A673 (cell line): ENCODE results near the gene SPRED2. TPM values are rescaled to one million over a fixed set of nuclear protein-coding genes. Genes with fewer than 3 reads are reported as not detected.

Experiments used
- BruUV-seq: library from RNA; stranded (reverse); fragments of 400-500 nt; replicated peaks from 2 replicates; lab custom pipeline; 2021; lab: Mats Ljungman, UMichigan
- CTCF ChIA-PET: fragments of 300-600 bp; sonication (Branson Sonifier 250); formaldehyde crosslinking; loops from one replicate; lab custom pipeline; 2022; ENCODE audit warnings: antibody characterized with exemption; lab: Charles Lee
- POLR2A ChIA-PET: fragments of 300-600 bp; sonication (Branson Sonifier 250); formaldehyde crosslinking; loops from one replicate; lab custom pipeline; 2022; ENCODE audit warnings: antibody characterized with exemption; ENCODE audit not compliant: low non-redundant PET; lab: Charles Lee
- DNase-seq: peaks from one replicate; pipeline ENCODE4 v3.0.0-alpha.2; 2015; ENCODE audit warnings: low spot score
- H3K27ac ChIP-seq: fragments of 200-600 bp; sonication (generic); 2 replicates; pipeline ENCODE4 v1.5.1; 2016; ENCODE audit warnings: mixed run types, low read depth, mild to moderate bottlenecking, mixed read lengths, antibody characterized with exemption, low read length; ENCODE audit not compliant: poor library complexity, severe bottlenecking
- H3K27me3 ChIP-seq: fragments of 200-600 bp; sonication (generic); replicated peaks from 2 replicates; pipeline ENCODE4 v1.6.1; 2017; ENCODE audit warnings: mixed run types, low read depth, mild to moderate bottlenecking, mixed read lengths, antibody characterized with exemption, low read length; ENCODE audit not compliant: insufficient read depth, poor library complexity
- H3K36me3 ChIP-seq: fragments of 200-600 bp; sonication (generic); 2 replicates; pipeline ENCODE4 v1.6.1; 2016; ENCODE audit warnings: mixed run types, mild to moderate bottlenecking, mixed read lengths, antibody characterized with exemption, low read length; ENCODE audit not compliant: insufficient read depth, poor library complexity, severe bottlenecking
- H3K4me1 ChIP-seq: fragments of 200-600 bp; sonication (generic); 2 replicates; pipeline ENCODE4 v1.6.1; 2017; ENCODE audit warnings: mixed run types, mild to moderate bottlenecking, mixed read lengths, antibody characterized with exemption, low read length; ENCODE audit not compliant: insufficient read depth, poor library complexity, severe bottlenecking
- H3K4me3 ChIP-seq: fragments of 200-600 bp; sonication (generic); 2 replicates; pipeline ENCODE4 v1.5.1; 2016; ENCODE audit warnings: low read depth, mixed run types, mild to moderate bottlenecking, mixed read lengths, low read length; ENCODE audit not compliant: poor library complexity, severe bottlenecking
- H3K9me3 ChIP-seq: fragments of 200-600 bp; sonication (generic); 2 replicates; pipeline ENCODE4 v1.6.1; 2016; ENCODE audit warnings: mixed run types, low read depth, mild to moderate bottlenecking, mixed read lengths, antibody characterized with exemption, low read length; ENCODE audit not compliant: poor library complexity, severe bottlenecking
- EZH2 ChIP-seq: fragments of 200-600 bp; sonication (generic); IDR thresholded peaks from 2 replicates; pipeline ENCODE4 v1.6.1; 2017; ENCODE audit warnings: borderline replicate concordance, low read depth, mild to moderate bottlenecking, mixed read lengths, antibody characterized with exemption, low read length; ENCODE audit not compliant: poor library complexity, severe bottlenecking
- intact Hi-C: fragments of 100-400 bp; cut with micrococcal nuclease; formaldehyde crosslinking; loops from one replicate; pipeline ENCODE4 v1.10.0; 2022; ENCODE audit not compliant: unreplicated experiment
- total RNA-seq: library from RNA; stranded (reverse); gene quantifications from 2 replicates; pipeline ENCODE4 v1.2.3, GENCODE V29; 2021
- TF ChIP-seq, protein P1 (sequence below): fragments of 300-800, 200-600 bp; sonication (generic); conservative IDR thresholded peaks from 2 replicates; pipeline ENCODE4 v1.5.1; 2017; ENCODE audit warnings: low read depth, mild to moderate bottlenecking, antibody characterized with exemption, low read length, moderate library complexity, mixed read lengths

SPRED2 gene
- total RNA-seq, 1 experiment from 2014 or later, result 79.4 TPM

DNA sequence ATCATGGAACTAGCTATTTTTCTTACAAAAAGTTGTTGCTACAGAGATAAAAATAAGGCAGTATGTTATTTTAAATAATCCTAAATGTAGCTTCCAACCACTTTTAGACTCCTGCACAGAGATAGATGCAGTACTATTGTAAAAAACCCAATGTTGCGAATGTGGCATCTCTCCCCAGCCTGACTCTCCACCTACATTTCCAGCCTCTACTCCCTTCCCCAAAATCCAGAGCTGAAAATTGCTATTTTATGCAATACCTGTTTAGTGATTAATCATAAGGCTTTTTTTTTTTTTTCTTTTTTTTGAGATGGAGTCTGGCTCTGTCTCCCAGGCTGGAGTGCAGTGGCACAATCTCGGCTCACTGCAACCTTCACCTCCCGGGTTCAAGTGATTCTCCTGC, 39.4 kb downstream of the SPRED2 start:
- CTCF ChIA-PET, result interaction anchor here (0.7 kb wide), 1 partner anchor 61 kb away, joined by 3 read pairs; no protein-coding TSS in a partner anchor
- Histone ChIP-seq H3K9me3 (no peaks in the 10 kb centered on the region), H3K4me1 (peaks cover 39% of the 10 kb centered on the region), H3K27me3 (no peaks in the 10 kb centered on the region), H3K27ac (no peak overlapping the region), H3K36me3 (no peaks in the 10 kb centered on the region), H3K4me3 (no peak overlapping the region)
- intact Hi-C loops, result no loop called here
- no TSS peak for BruUV-seq
- POLR2A ChIA-PET, result interaction anchor here (0.6 to 0.7 kb wide), 2 partner anchors 10 to 15 kb away, joined by 3 read pairs; no protein-coding TSS in a partner anchor
- no peak for DNase-seq
- no peak for TF ChIP-seq EZH2
- TF ChIP-seq, protein P1, sequence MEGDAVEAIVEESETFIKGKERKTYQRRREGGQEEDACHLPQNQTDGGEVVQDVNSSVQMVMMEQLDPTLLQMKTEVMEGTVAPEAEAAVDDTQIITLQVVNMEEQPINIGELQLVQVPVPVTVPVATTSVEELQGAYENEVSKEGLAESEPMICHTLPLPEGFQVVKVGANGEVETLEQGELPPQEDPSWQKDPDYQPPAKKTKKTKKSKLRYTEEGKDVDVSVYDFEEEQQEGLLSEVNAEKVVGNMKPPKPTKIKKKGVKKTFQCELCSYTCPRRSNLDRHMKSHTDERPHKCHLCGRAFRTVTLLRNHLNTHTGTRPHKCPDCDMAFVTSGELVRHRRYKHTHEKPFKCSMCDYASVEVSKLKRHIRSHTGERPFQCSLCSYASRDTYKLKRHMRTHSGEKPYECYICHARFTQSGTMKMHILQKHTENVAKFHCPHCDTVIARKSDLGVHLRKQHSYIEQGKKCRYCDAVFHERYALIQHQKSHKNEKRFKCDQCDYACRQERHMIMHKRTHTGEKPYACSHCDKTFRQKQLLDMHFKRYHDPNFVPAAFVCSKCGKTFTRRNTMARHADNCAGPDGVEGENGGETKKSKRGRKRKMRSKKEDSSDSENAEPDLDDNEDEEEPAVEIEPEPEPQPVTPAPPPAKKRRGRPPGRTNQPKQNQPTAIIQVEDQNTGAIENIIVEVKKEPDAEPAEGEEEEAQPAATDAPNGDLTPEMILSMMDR, result no peak

DNA sequence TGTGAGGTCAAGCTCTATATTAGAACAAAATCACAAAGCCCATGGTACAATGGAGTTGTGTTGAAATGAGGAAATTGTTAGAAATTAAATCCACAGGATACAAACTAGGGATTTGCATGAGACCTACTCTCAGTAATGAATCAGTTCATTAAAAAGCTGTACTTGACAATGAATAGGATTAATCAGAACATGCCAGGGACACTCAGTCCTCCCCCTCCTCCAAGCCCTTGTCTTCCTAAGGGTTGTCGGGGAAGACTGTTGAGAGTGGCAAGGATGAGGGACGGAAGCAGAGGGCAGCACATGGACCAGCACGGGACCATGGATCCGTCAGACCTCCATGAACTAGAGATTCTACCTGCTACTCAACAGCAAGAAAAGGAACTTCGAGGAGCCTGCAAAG, 39.8 kb downstream of the SPRED2 start:
- BruUV-seq, result no TSS peak
- intact Hi-C loops, result no loop called here
- Histone ChIP-seq H3K4me1 (peaks cover 41% of the 10 kb centered on the region), H3K9me3 (no peaks in the 10 kb centered on the region), H3K4me3 (no peak overlapping the region), H3K27me3 (no peaks in the 10 kb centered on the region), H3K36me3 (no peaks in the 10 kb centered on the region), H3K27ac (no peak overlapping the region)
- DNase-seq, result peak; percentile 71
- ChIA-PET CTCF (interaction anchor here (0.7 kb wide), 1 partner anchor 61 kb away, joined by 3 read pairs; no protein-coding TSS in a partner anchor), POLR2A (interaction anchor here (0.6 to 0.7 kb wide), 2 partner anchors 10 to 15 kb away, joined by 3 read pairs; no protein-coding TSS in a partner anchor)
- TF ChIP-seq, protein P1, result no peak
- TF ChIP-seq EZH2, result no peak

DNA sequence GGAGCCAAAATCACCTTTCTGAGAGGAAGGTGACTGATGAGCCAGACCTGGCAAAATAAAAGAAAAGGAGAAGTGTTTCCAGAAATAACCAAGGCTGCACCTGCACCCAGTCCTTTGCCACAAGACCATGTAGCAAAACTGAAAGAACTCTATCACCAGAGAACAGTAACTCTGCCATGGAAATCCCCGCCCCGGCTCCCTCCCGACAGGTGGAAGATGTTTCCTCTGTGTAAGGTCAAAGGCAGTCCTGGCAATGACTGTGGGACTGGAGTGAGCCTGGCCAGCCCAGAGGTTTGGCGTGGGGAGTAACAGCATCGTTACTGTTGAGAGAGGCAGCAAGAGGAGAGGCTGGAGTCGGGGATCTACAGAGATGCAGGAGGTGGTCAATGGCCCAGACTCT, 42.3 kb downstream of the SPRED2 start:
- TF ChIP-seq, protein P1, result no peak
- TF ChIP-seq EZH2, result no peak
- intact Hi-C loops, result no loop called here
- H3K27ac ChIP-seq, result no peak overlapping the region
- H3K9me3 ChIP-seq, result no peaks in the 10 kb centered on the region
- ChIA-PET CTCF (no interaction called here), POLR2A (interaction anchor here (0.7 kb wide), 1 partner anchor 27 kb away, joined by 25 read pairs; no protein-coding TSS in a partner anchor)
- no TSS peak for BruUV-seq
- no peak for DNase-seq
- H3K27me3 ChIP-seq, result no peaks in the 10 kb centered on the region
- H3K4me3 ChIP-seq, result no peak overlapping the region
- H3K36me3 ChIP-seq, result no peaks in the 10 kb centered on the region
- H3K4me1 ChIP-seq, result peaks cover 30% of the 10 kb centered on the region
